ENCODE results near the gene CRACR2A.

Gene CRACR2A

GRCh38 chr12:3692616-3693365, 60.1 kb downstream of the CRACR2A start:
- ChIA-PET CTCF (no interaction called here), POLR2A (no interaction called here)
- no peak for DNase-seq (ENCODE audit: extremely low spot score)
- TF ChIP-seq HDGF (IDR thresholded peaks at IDR 0.05; ENCODE audit: borderline replicate concordance) (no peak), SUZ12 (IDR thresholded peaks at IDR 0.05) (no peak), PKNOX1 (IDR thresholded peaks at IDR 0.05) (no peak), NFRKB (IDR thresholded peaks at IDR 0.05) (no peak), ZNF384 (IDR thresholded peaks at IDR 0.05) (no peak), FOXM1 (IDR thresholded peaks at IDR 0.05; ENCODE audit: borderline replicate concordance) (no peak), CTBP1 (IDR thresholded peaks at IDR 0.05; ENCODE audit: borderline replicate concordance) (no peak), SP1 (IDR thresholded peaks at IDR 0.05) (no peak), FOXK2 (IDR thresholded peaks at IDR 0.05) (no peak), ELF4 (IDR thresholded peaks at IDR 0.05) (no peak), ARNT (IDR thresholded peaks at IDR 0.05) (no peak), LEF1 (IDR thresholded peaks at IDR 0.05; ENCODE audit: borderline replicate concordance) (no peak), TARDBP (IDR thresholded peaks at IDR 0.05) (no peak), FOXA1 (IDR thresholded peaks at IDR 0.05) (no peak), BHLHE40 (IDR thresholded peaks at IDR 0.05; ENCODE audit: borderline replicate concordance) (no peak), L3MBTL2 (conservative IDR thresholded peaks at IDR 0.05) (no peak)

GRCh38 chr12:3686463-3686862, 66.4 kb downstream of the CRACR2A start:
- ChIA-PET CTCF (no interaction called here), POLR2A (no interaction called here)
- no peak for DNase-seq (ENCODE audit: extremely low spot score)
- TF ChIP-seq ELF4 (IDR thresholded peaks at IDR 0.05) (no peak), FOXM1 (IDR thresholded peaks at IDR 0.05; ENCODE audit: borderline replicate concordance) (no peak), PKNOX1 (IDR thresholded peaks at IDR 0.05) (no peak), NFRKB (IDR thresholded peaks at IDR 0.05) (no peak), L3MBTL2 (conservative IDR thresholded peaks at IDR 0.05) (no peak), FOXA1 (IDR thresholded peaks at IDR 0.05) (no peak), BHLHE40 (IDR thresholded peaks at IDR 0.05; ENCODE audit: borderline replicate concordance) (no peak), FOXK2 (IDR thresholded peaks at IDR 0.05) (no peak), HDGF (IDR thresholded peaks at IDR 0.05; ENCODE audit: borderline replicate concordance) (no peak), TARDBP (IDR thresholded peaks at IDR 0.05) (no peak), ZNF384 (IDR thresholded peaks at IDR 0.05) (no peak), LEF1 (IDR thresholded peaks at IDR 0.05; ENCODE audit: borderline replicate concordance) (no peak), ARNT (IDR thresholded peaks at IDR 0.05) (no peak)

- no peak for TF ChIP-seq ZNF384 (IDR thresholded peaks at IDR 0.05)
- no peak for TF ChIP-seq PKNOX1 (IDR thresholded peaks at IDR 0.05)
- no peak for TF ChIP-seq FOXK2 (IDR thresholded peaks at IDR 0.05)
- no peak for TF ChIP-seq TARDBP (IDR thresholded peaks at IDR 0.05)
- no peak for TF ChIP-seq FOXA1 (IDR thresholded peaks at IDR 0.05)
- TF ChIP-seq BHLHE40 (IDR thresholded peaks at IDR 0.05; ENCODE audit: borderline replicate concordance), result no peak
- CTCF ChIA-PET, result no interaction called here
- DNase-seq (ENCODE audit: extremely low spot score), result no peak
- POLR2A ChIA-PET, result no interaction called here
These were observed 67.1 kb downstream of the CRACR2A start for GRCh38 chr12:3685830-3686229.

- no peak for DNase-seq (ENCODE audit: extremely low spot score)
- ChIA-PET POLR2A (no interaction called here), CTCF (no interaction called here)
- TF ChIP-seq HDGF (IDR thresholded peaks at IDR 0.05; ENCODE audit: borderline replicate concordance) (no peak), L3MBTL2 (conservative IDR thresholded peaks at IDR 0.05) (no peak), SP1 (IDR thresholded peaks at IDR 0.05) (no peak), TARDBP (IDR thresholded peaks at IDR 0.05) (no peak), FOXA1 (IDR thresholded peaks at IDR 0.05) (no peak), ARNT (IDR thresholded peaks at IDR 0.05) (no peak), FOXK2 (IDR thresholded peaks at IDR 0.05) (no peak), NFRKB (IDR thresholded peaks at IDR 0.05) (no peak), ZNF384 (IDR thresholded peaks at IDR 0.05) (no peak), PKNOX1 (IDR thresholded peaks at IDR 0.05) (no peak), BHLHE40 (IDR thresholded peaks at IDR 0.05; ENCODE audit: borderline replicate concordance) (no peak), SUZ12 (IDR thresholded peaks at IDR 0.05) (no peak), CTBP1 (IDR thresholded peaks at IDR 0.05; ENCODE audit: borderline replicate concordance) (no peak), FOXM1 (IDR thresholded peaks at IDR 0.05; ENCODE audit: borderline replicate concordance) (no peak), ELF4 (IDR thresholded peaks at IDR 0.05) (no peak), LEF1 (IDR thresholded peaks at IDR 0.05; ENCODE audit: borderline replicate concordance) (no peak)
These were observed 68.4 kb downstream of the CRACR2A start for GRCh38 chr12:3684449-3685051.

GRCh38 chr12:3683670-3684069, 69.2 kb downstream of the CRACR2A start:
- no peak for DNase-seq (ENCODE audit: extremely low spot score)
- CTCF ChIA-PET, result no interaction called here
- TF ChIP-seq FOXK2 (IDR thresholded peaks at IDR 0.05) (no peak), TARDBP (IDR thresholded peaks at IDR 0.05) (no peak), ARNT (IDR thresholded peaks at IDR 0.05) (no peak), BHLHE40 (IDR thresholded peaks at IDR 0.05; ENCODE audit: borderline replicate concordance) (no peak), FOXM1 (IDR thresholded peaks at IDR 0.05; ENCODE audit: borderline replicate concordance) (no peak), ZNF384 (IDR thresholded peaks at IDR 0.05) (no peak), FOXA1 (IDR thresholded peaks at IDR 0.05) (no peak), SP1 (IDR thresholded peaks at IDR 0.05) (no peak), LEF1 (IDR thresholded peaks at IDR 0.05; ENCODE audit: borderline replicate concordance) (no peak), HDGF (IDR thresholded peaks at IDR 0.05; ENCODE audit: borderline replicate concordance) (no peak), L3MBTL2 (conservative IDR thresholded peaks at IDR 0.05) (no peak), NFRKB (IDR thresholded peaks at IDR 0.05) (no peak)
- POLR2A ChIA-PET, result interaction anchor here (0.6 kb wide), 1 partner anchor 9 kb away, joined by 3 read pairs; no protein-coding TSS in a partner anchor

All from HEK293T (cell line).